NT2/D1 (cell line): ENCODE results near the gene UBE2Q1.

ENCODE experiments used
- SUZ12 ChIP-seq: IDR thresholded peaks from 2 replicates; pipeline ENCODE4 v1.6.1; 2011; ENCODE audit not compliant: insufficient read length, insufficient read depth; ENCODE audit errors: extremely low read depth
- YY1 ChIP-seq: IDR thresholded peaks from 2 replicates; pipeline ENCODE4 v1.6.1; 2011; ENCODE audit not compliant: insufficient read length, insufficient read depth
- ZNF274 ChIP-seq: IDR thresholded peaks from 2 replicates; pipeline ENCODE4 v1.6.1; 2011; ENCODE audit warnings: mild to moderate bottlenecking, low read depth, low read length

GRCh38 chr1:154582885-154583284 is 24.4 kb upstream of the UBE2Q1 start:
- no peak for TF ChIP-seq YY1
- TF ChIP-seq SUZ12 = no peak
- TF ChIP-seq ZNF274 = no peak
